Endothelial cell of coronary artery (primary cell): ENCODE data around the gene LIPJ. TPM values are rescaled to one million over a fixed set of nuclear protein-coding genes. Genes with fewer than 3 reads are reported as not detected.

Experiments
- total RNA-seq: library from RNA; depleted of rRNA; stranded (reverse); fragments of >200 nt; gene quantifications from 2 replicates; pipeline ENCODE4 v1.2.3, GENCODE V29; 2014

The LIPJ gene
- under 0.01 TPM in 1 of 2 replicates, not detected in the other for total RNA-seq

GRCh38 chr10:88586462-88586861 is at the start of gene LIPJ:
Gene LIPJ, plus strand, starts transcription at chr10:88586762. Its CDS starts 3,926 bp downstream, at chr10:88590688.

DNA sequence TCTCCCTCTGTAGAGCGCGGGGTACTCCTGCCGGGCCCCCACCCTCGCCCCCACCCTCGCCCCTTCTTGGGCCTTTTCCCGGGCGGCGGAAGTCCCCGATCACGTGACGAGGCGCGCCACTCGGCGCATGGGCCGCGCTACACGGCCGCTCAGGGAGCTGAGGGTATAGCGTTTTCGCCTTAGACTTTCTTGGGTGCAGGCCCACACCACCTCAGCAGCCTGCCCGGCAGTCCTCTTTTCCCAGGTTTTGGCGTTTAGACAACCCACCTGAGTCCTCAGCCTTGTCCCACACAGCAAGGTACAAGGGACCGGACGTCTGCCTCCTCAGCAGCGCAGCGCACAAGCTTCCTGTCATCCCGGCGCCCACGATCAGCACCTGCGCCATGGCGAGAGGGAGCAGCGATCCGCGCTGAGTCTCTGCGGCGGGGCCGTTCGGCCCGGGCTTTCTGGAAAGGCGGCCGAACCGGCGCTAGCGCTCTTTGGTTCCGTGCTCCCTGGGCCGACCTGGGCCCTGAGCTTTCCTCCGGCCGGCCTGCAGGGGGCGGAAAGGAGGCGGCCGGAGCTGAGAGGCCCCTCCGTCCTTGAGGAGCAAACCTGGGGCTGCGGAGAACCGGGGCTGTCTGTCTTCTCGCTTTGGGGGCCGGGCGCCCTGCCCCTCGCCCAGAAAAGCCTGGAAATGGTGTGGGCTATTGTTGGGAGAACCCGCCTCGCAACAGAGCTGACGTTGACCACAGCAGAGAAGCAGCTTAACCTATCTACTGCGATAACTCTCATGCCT is 3.6 kb upstream of the LIPJ start, which contains the start of gene RNLS:
RNLS (minus strand) TSS at position 513 of the 778 bp plus-strand sequence.

Other genes starting within 250 kb of the LIPJ start
- gene RNLS, start 3.4 kb upstream of the LIPJ start, total RNA-seq: 1.5 and 3.6 TPM in 2 replicates
- gene LIPF, start 77.7 kb downstream of the LIPJ start, total RNA-seq: not detected in 2 replicates
- gene LIPK, start 119.5 kb downstream of the LIPJ start, total RNA-seq: not detected in 2 replicates
- not detected in 2 replicates for gene LIPN, start 173.3 kb downstream of the LIPJ start, total RNA-seq
- gene LIPM, start 216.0 kb downstream of the LIPJ start, total RNA-seq: not detected in 2 replicates